Measurements from ENCODE around the gene CPLANE1. TPM values are rescaled to one million over a fixed set of nuclear protein-coding genes. Genes with fewer than 3 reads are reported as not detected.

Gene CPLANE1
- 8.9 and 30.4 TPM in 2 replicates for total RNA-seq

DNA sequence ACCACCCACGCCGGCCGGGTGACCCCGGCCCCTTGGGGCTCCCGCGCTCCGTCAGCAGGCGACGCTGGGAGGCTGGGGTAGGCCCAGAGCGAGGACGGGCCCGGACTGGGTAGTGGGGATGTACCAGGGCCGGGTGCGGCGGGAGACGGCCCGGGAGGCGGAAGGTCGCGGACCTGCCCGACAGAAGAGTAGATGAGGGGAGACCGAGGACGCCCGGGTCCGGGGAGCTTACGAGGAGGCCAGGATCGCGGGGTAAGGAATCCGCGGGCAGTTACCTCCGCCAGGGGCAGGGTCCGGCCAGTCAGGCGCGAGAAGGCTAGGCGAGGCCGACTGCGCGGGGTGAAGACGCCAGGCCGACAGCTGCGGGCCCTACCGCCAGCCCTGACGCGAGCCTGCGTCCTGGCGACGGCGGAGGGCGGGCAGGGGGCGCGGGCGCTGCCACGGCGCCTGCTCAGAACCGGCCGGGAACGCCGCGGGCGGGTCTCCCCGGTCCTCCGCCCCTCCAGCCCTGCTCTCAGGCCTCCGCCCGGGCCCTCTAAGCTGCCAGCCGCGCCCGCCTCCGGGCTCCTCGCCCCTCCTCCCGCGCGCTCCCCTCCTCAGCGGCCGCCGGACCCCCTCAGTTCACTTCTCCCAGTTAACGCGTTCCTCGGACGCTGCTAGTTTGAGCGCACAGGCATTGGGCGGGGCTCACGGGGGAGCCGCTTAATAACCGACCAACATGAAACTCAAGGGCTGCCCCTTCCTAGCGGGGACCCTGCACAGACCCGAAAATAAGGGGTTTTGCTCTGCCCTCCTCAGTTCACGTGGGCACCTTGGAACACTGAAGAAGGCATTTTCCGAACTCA, at the start of gene CPLANE1:
Gene CPLANE1 (minus strand): TSS at position 407 of the 845 bp plus-strand sequence. CDS start 1,678 bp downstream, outside the sequence.

Other genes starting within 250 kb of the CPLANE1 start
- 20.2 and 25.5 TPM in 2 replicates for gene NUP155, start 121.7 kb upstream of the CPLANE1 start, total RNA-seq
- gene WDR70, start 129.9 kb upstream of the CPLANE1 start, total RNA-seq, result 16.1 and 21.2 TPM in 2 replicates

Measured in airway epithelial cell (primary cell).